H1 (cell line): ENCODE measurements around the gene UBE2V1. TPM values are rescaled to one million over a fixed set of nuclear protein-coding genes. Genes with fewer than 3 reads are reported as not detected.

Source experiments
- EGR1 ChIP-seq: IDR thresholded peaks from 2 replicates; pipeline ENCODE4 v1.6.1; 2011; ENCODE audit warnings: low read depth, low read length, borderline replicate concordance
- MAFK ChIP-seq: IDR thresholded peaks from 2 replicates; pipeline ENCODE4 v1.6.1; 2012; ENCODE audit warnings: low read depth, mild to moderate bottlenecking, improper control_type of control experiment, low read length
- TAF7 ChIP-seq: optimal IDR thresholded peaks from 2 replicates; pipeline ENCODE3; 2011; ENCODE audit warnings: low read depth, mild to moderate bottlenecking, inconsistent platforms, low read length, moderate library complexity, borderline replicate concordance
- TCF12 ChIP-seq: IDR thresholded peaks from 2 replicates; pipeline ENCODE4 v1.6.1; 2011; ENCODE audit warnings: low read depth, mild to moderate bottlenecking, low read length
- polyA plus RNA-seq, 7 experiments: library from polyadenylated mRNA; depleted of rRNA in 3 of 7; stranded (reverse) in 5 of 7; unstranded in 2 of 7; fragments of >200 nt in 5 of 7; fragments of 200-250 nt in 2 of 7; gene quantifications; 1 replicate in 5 of 7; 2 replicates in 1 of 7; 4 replicates in 1 of 7; pipeline versions ENCODE4 v1.2.1 to v1.2.3, GENCODE V29; 2011 to 2013; ENCODE audit warnings: missing spikeins in 2 of 7, mixed read lengths in 2 of 7
- total RNA-seq: library from RNA; stranded (reverse); fragmentation: NEBNext Ultra II Directional; extraction: Animal tissue kit (Norgen Biotek cat#: 25700); gene quantifications from 2 replicates; pipeline ENCODE4 v1.2.1, GENCODE V29; 2021

The UBE2V1 gene
- total and polyA plus RNA-seq, 2 of the 8 experiments (the other 6 are each of a cell fraction or from before 2014, with no cell fraction given): 141 to 184 TPM

DNA sequence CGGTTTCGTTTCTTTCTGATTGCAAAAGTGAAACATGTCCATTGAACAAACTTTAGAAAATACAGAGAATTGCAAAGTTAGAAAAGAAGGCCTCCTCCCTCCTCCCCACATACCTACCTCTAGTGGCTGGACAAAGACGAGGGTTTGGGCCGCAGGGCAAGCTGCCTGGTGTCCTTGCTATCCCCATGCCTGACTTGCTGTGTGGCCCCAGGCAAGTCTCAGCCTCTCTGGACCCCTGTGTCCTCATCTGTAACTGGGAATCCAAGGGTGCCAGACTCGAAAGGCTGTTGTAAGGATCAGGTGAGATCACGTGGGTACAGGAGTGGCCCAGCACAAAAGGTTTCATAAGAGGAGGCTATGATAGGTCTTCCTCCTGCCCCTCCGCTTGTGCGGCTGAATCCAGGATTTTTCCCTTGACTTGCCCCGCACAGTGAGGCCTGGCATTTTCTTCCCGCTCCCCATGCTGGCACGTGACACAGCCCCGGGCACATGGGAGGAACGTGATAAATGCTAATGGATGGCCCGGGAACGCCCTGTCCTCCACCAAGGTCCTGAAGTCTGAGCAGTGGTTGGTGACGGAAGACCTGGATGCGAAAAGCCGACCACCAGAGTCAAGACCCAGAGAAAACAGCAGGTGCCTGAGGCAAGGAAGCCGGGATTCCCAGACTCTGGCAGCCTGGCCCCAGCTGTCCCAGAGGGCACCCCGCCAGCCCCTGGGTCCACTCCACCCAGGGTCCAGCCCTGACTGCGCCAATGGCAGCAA, 55.8 kb downstream of the UBE2V1 start (continued):
- TF ChIP-seq TAF7 (no peak), MAFK (no peak), TCF12 (no peak), EGR1 (no peak)
- TF ChIP-seq, all 59 proteins: peak for 0
